ENCODE measurements around the gene SERPINA6. TPM values are rescaled to one million over a fixed set of nuclear protein-coding genes. Genes with fewer than 3 reads are reported as not detected.
"Not testable (repeated sequence)": the region's sequence is repeated elsewhere in the genome, so short reads cannot be mapped to it uniquely, and the experiment has no call there.

Gene SERPINA6
- total and polyA plus RNA-seq, 5 experiments from 2014 or later, result not detected

DNA sequence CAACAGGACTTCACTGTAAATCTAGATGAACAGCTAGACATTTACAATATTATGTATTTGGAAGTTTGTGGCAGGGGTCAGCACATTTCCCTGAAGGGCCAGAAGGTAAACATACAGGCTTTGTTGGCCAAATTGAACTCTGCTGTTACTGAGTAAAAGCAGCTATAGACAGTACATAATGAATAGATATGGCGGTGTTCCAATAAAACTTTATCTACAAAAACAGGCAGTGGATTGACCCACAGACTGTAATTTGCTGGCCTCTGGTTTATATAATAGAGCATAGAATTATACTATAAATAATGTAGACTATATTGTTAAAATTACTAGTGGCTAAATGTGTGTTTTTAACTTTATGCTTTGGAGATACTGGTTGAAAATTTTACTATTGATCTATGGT is 55.8 kb downstream of the SERPINA6 start:
- Mint-ChIP-seq H3K27ac (no peak overlapping the region), H3K27me3 (peaks cover 8 to 40% (median 12%) of the 10 kb centered on the region in 5 donors), H3K36me3 (peaks cover 0 to 16% (median 7%) of the 10 kb centered on the region in 3 donors), H3K4me3 (no peak overlapping the region), H3K9me3 (peaks cover 3 to 16% (median 12%) of the 10 kb centered on the region in 9 donors), H3K4me1 (no peaks in the 10 kb centered on the region)
- POLR2A ChIA-PET, result no interaction called here
- ATAC-seq (no peak), DNase-seq (no peak)

DNA sequence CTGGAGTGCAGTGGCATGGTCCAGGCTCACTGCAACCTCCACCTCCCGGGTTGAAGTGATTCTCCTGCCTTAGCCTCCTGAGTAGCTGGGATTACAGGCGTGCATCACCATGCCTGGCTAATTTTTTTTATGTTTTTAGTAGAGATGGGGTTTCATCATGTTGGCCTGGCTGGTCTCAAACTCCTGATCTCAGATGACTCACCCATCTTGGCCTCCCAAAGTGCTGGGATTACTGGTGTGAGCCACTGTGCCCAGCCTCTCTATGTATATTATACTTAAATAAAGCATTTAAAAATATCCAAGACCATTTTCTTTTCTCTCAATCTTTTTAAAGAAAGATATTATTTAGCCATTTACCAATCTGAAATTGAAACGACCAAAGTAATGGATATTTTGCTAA is 58.9 kb downstream of the SERPINA6 start:
- Mint-ChIP-seq H3K27me3 (peaks cover 8 to 19% (median 11%) of the 10 kb centered on the region in 5 donors), H3K36me3 (peaks cover 0 to 29% (median 9%) of the 10 kb centered on the region in 3 donors), H3K9me3 (peaks cover 8 to 28% (median 21%) of the 10 kb centered on the region in 9 donors)
- H3K4me1 Mint-ChIP-seq, ATAC-seq, DNase-seq, POLR2A ChIA-PET, H3K27ac Mint-ChIP-seq, H3K4me3 Mint-ChIP-seq: not testable (repeated sequence)

Other genes with a start within 250 kb of the SERPINA6 start
- 100 to 1,000 TPM; 315 to 319 TPM for gene DDX24, start 242.1 kb downstream of the SERPINA6 start, total RNA-seq
- gene DDX24, start 242.1 kb downstream of the SERPINA6 start, polyA plus RNA-seq, result 100 to 1,000 TPM; 185 to 274 (median 244) TPM
- gene IFI27L1, start 242.0 kb downstream of the SERPINA6 start, total RNA-seq, result 1 to 10 TPM; 6.9 to 8.4 TPM
- gene IFI27L1, start 242.0 kb downstream of the SERPINA6 start, polyA plus RNA-seq, result 1 to 10 TPM; 4.3 to 7.9 (median 6.6) TPM
- 1 to 10 TPM in 1 of 2 experiments, not detected in 1; 1.8 TPM for gene IFI27, start 212.6 kb downstream of the SERPINA6 start, total RNA-seq
- not detected for gene IFI27, start 212.6 kb downstream of the SERPINA6 start, polyA plus RNA-seq
- gene IFI27L2, start 193.7 kb downstream of the SERPINA6 start, total RNA-seq, result 10 to 100 TPM; 27.5 to 29.5 TPM
- 10 to 100 TPM; 59.3 to 86.5 (median 64.2) TPM for gene IFI27L2, start 193.7 kb downstream of the SERPINA6 start, polyA plus RNA-seq
- 1 to 10 TPM in 1 of 2 experiments, under 1 TPM in 1; 0.52 to 1.5 TPM for gene PPP4R4, start 149.0 kb downstream of the SERPINA6 start, total RNA-seq
- gene PPP4R4, start 149.0 kb downstream of the SERPINA6 start, polyA plus RNA-seq, result under 1 TPM in 2 of 3 donors, not detected in 1; 0.07 to 0.16 TPM
- not detected for gene SERPINA10, start 30.1 kb downstream of the SERPINA6 start, total RNA-seq
- gene SERPINA10, start 30.1 kb downstream of the SERPINA6 start, polyA plus RNA-seq, result not detected
- not detected for gene SERPINA2, start 43.4 kb upstream of the SERPINA6 start, total RNA-seq
- not detected for gene SERPINA2, start 43.4 kb upstream of the SERPINA6 start, polyA plus RNA-seq
- not detected for gene SERPINA1, start 65.3 kb upstream of the SERPINA6 start, total RNA-seq
- gene SERPINA1, start 65.3 kb upstream of the SERPINA6 start, polyA plus RNA-seq, result 1 to 10 TPM in 1 of 3 donors, under 1 TPM in 1, not detected in 1; 0.64 to 1.6 TPM
- not detected for gene SERPINA11, start 129.5 kb upstream of the SERPINA6 start, total RNA-seq
- not detected for gene SERPINA11, start 129.5 kb upstream of the SERPINA6 start, polyA plus RNA-seq
- gene SERPINA9, start 152.9 kb upstream of the SERPINA6 start, total RNA-seq, result not detected
- gene SERPINA9, start 152.9 kb upstream of the SERPINA6 start, polyA plus RNA-seq, result not detected
- gene SERPINA12, start 186.1 kb upstream of the SERPINA6 start, total RNA-seq, result not detected
- not detected for gene SERPINA12, start 186.1 kb upstream of the SERPINA6 start, polyA plus RNA-seq
- gene SERPINA4, start 238.1 kb upstream of the SERPINA6 start, total RNA-seq, result not detected
- not detected for gene SERPINA4, start 238.1 kb upstream of the SERPINA6 start, polyA plus RNA-seq

All from naive thymus-derived CD8-positive, alpha-beta T cell (primary cell).